ENCODE data around the gene ABL1.

ABL1 gene

DNA sequence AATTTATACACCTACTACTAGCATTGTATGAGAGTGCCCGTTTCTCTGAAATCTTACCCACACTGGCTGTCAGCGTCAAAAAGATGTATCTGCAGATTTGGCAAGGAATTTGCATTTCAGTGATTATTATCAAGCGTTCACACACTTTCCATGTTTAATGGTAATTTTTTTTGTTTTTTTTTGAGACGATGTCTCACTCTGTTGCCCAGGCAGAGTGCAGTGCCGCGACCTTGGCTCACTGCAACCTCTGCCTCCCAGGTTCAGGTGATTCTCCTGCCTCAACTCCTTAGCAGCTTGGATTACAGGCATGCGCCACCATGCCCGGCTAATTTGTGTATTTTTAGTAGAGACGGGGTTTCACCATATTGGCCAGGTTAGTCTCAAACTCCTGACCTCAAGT lies 14.3 kb downstream of the ABL1 start:
- Histone ChIP-seq H3K36me3 (ENCODE audit: control insufficient read depth, insufficient read depth, low read length) (no peaks in the 10 kb centered on the region), H3K4me1 (ENCODE audit: control insufficient read depth, insufficient read depth, low read length) (peaks cover 12% of the 10 kb centered on the region), H3K27ac (ENCODE audit: low read length) (no peak overlapping the region), H3K9me3 (ENCODE audit: control insufficient read depth, insufficient read depth, low read length) (no peaks in the 10 kb centered on the region), H3K4me3 (ENCODE audit: low read length) (no peak overlapping the region), H3K27me3 (ENCODE audit: control insufficient read depth, insufficient read depth, low read length) (no peaks in the 10 kb centered on the region)
- no CpG with 5 or more reads among the region's 9 CpGs for WGBS (ENCODE audit: insufficient coverage, insufficient read length)
- DNase-seq (ENCODE audit: low read depth, low spot score) = no peak

DNA sequence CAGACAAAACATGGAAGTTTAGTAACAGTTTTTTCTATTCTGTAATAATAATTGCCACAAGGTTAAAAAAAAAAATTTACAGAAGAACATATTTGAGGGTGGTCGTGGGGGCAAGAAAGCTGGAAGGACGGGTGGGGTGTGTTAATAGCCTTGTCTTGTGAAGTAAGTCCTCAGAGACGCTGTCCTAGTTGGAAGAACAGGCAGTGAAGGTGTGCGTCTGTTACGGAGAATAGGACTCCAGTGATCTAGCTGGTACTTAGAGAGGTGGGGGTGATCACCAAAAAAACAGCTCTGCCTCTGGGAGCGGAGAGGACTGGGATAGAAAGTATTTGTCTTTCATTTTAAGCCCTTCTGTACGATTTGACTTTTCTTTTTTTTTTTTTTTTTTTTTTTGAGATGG lies 17.7 kb downstream of the ABL1 start:
- no peaks in the 10 kb centered on the region for H3K9me3 ChIP-seq (ENCODE audit: control insufficient read depth, insufficient read depth, low read length)
- no peaks in the 10 kb centered on the region for H3K27me3 ChIP-seq (ENCODE audit: control insufficient read depth, insufficient read depth, low read length)
- no peak overlapping the region for H3K4me3 ChIP-seq (ENCODE audit: low read length)
- no peak for DNase-seq (ENCODE audit: low read depth, low spot score)
- H3K36me3 ChIP-seq (ENCODE audit: control insufficient read depth, insufficient read depth, low read length) = peaks cover 10% of the 10 kb centered on the region; the same call in 1 of the 2 replicates
- H3K27ac ChIP-seq (ENCODE audit: low read length) = no peak overlapping the region
- WGBS (ENCODE audit: insufficient coverage, insufficient read length) = no CpG with 5 or more reads among the region's 7 CpGs
- H3K4me1 ChIP-seq (ENCODE audit: control insufficient read depth, insufficient read depth, low read length) = peaks cover 2% of the 10 kb centered on the region; the same call in 1 of the 2 replicates

DNA sequence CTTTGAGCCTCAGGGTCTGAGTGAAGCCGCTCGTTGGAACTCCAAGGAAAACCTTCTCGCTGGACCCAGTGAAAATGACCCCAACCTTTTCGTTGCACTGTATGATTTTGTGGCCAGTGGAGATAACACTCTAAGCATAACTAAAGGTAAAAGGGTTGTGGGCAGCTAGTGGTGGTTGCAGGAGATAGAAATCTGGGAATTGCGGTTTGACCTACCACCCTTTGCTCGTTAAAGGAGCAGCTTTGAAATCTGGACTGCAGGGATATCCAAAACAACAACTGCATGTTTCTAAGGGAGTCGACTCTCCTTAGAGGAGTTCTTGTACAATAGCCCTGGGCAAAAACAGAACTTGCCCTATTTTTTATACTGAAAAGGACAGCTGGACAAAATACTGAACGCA lies 19.0 kb downstream of the ABL1 start:
- DNase-seq (ENCODE audit: low read depth, low spot score) = no peak
- H3K4me1 ChIP-seq (ENCODE audit: control insufficient read depth, insufficient read depth, low read length) = no peaks in the 10 kb centered on the region
- H3K9me3 ChIP-seq (ENCODE audit: control insufficient read depth, insufficient read depth, low read length) = no peaks in the 10 kb centered on the region
- peaks cover 10% of the 10 kb centered on the region; the same call in 1 of the 2 replicates for H3K36me3 ChIP-seq (ENCODE audit: control insufficient read depth, insufficient read depth, low read length)
- H3K27ac ChIP-seq (ENCODE audit: low read length) = no peak overlapping the region
- no peak overlapping the region for H3K4me3 ChIP-seq (ENCODE audit: low read length)
- no peaks in the 10 kb centered on the region for H3K27me3 ChIP-seq (ENCODE audit: control insufficient read depth, insufficient read depth, low read length)
- WGBS (ENCODE audit: insufficient coverage, insufficient read length) = no CpG with 5 or more reads among the region's 8 CpGs

DNA sequence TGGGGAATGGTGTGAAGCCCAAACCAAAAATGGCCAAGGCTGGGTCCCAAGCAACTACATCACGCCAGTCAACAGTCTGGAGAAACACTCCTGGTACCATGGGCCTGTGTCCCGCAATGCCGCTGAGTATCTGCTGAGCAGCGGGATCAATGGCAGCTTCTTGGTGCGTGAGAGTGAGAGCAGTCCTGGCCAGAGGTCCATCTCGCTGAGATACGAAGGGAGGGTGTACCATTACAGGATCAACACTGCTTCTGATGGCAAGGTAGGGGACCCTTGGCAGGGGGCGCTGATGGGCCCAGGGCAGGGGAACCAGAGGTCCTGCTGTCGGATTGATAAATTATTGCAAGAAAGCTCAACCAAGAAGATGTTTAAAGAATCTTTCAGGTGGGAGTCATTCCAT lies 19.8 kb downstream of the ABL1 start:
- no peaks in the 10 kb centered on the region for H3K4me1 ChIP-seq (ENCODE audit: control insufficient read depth, insufficient read depth, low read length)
- no peak overlapping the region for H3K27ac ChIP-seq (ENCODE audit: low read length)
- H3K9me3 ChIP-seq (ENCODE audit: control insufficient read depth, insufficient read depth, low read length) = no peaks in the 10 kb centered on the region

DNA sequence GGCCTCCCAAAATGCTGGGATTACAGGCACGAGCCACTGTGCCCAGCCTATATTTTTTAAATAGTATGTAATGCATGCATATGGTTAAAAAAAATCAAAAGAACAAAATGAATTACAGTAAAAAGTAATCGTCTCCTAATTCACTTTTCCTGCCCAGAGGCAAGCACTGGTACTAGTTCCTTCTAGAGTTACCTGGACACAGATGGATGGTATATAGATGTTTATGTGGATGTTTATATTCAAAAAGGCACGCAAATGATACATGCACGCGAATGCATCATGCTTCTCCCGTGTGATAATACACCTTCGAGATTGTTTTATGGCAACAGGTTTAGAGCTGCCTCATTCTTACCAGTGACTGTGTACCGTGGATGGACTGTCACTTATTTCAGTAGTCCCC lies 21.4 kb downstream of the ABL1 start:
- no peaks in the 10 kb centered on the region for H3K9me3 ChIP-seq (ENCODE audit: control insufficient read depth, insufficient read depth, low read length)
- peaks cover 10% of the 10 kb centered on the region; the same call in 1 of the 2 replicates for H3K36me3 ChIP-seq (ENCODE audit: control insufficient read depth, insufficient read depth, low read length)
- H3K27ac ChIP-seq (ENCODE audit: low read length) = no peak overlapping the region
- H3K4me3 ChIP-seq (ENCODE audit: low read length) = no peak overlapping the region
- no peaks in the 10 kb centered on the region for H3K4me1 ChIP-seq (ENCODE audit: control insufficient read depth, insufficient read depth, low read length)
- DNase-seq (ENCODE audit: low read depth, low spot score) = no peak
- no peaks in the 10 kb centered on the region for H3K27me3 ChIP-seq (ENCODE audit: control insufficient read depth, insufficient read depth, low read length)
- WGBS (ENCODE audit: insufficient coverage, insufficient read length) = no CpG with 5 or more reads among the region's 8 CpGs

More for the DNA sequence above, 19.8 kb downstream of the ABL1 start:
- Histone ChIP-seq H3K27me3 (ENCODE audit: control insufficient read depth, insufficient read depth, low read length) (no peaks in the 10 kb centered on the region), H3K4me3 (ENCODE audit: low read length) (no peak overlapping the region), H3K36me3 (ENCODE audit: control insufficient read depth, insufficient read depth, low read length) (peaks cover 10% of the 10 kb centered on the region; the same call in 1 of the 2 replicates)
- DNase-seq (ENCODE audit: low read depth, low spot score) = no peak
- WGBS (ENCODE audit: insufficient coverage, insufficient read length) = no CpG with 5 or more reads among the region's 9 CpGs

DNA sequence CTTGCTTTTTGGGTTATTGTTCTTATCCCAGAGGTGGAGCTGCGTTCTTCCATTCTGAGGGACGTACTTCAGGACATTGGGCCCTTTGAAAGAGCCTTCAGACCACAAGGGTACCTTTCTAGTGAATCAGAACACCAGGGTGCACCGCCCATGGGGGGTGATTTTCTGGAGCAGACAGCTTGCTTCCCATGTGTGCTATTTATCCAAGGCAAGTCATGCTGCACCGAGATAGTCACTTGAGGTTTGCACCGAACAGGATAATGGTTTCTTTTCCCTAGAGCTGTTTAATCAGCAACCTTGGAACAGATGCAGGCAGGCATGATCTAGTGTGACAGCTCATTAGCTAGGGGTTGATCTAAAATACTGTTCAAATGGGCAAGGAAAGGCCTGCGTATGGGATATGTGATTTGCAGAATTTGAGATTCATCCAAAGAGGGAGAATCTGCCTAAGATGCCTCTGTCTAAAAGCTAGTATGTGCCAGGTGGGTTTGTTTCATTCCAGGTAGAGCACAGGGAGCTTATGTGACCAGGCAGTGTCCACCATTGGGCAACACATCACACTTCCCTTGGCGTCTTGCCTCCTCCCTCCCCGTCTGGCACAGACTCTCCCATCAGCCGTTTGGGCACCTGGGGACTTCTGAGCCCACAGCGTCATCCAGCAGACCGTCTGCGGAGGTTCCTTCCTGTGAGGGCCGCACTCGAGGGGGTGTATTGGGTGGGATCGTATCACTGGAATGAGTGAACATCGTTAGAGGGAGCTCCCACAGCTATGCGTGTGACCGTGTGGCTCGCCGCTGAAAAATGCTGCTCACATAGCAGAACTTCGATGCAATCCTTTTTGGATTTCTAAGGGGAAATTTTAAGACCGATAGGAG lies 23.0 kb downstream of the ABL1 start:
- H3K27me3 ChIP-seq (ENCODE audit: control insufficient read depth, insufficient read depth, low read length) = no peaks in the 10 kb centered on the region
- H3K4me3 ChIP-seq (ENCODE audit: low read length) = no peak overlapping the region
- peaks cover 15% of the 10 kb centered on the region; the same call in 1 of the 2 replicates for H3K36me3 ChIP-seq (ENCODE audit: control insufficient read depth, insufficient read depth, low read length)
- no peak for DNase-seq (ENCODE audit: low read depth, low spot score)
- H3K27ac ChIP-seq (ENCODE audit: low read length) = no peak overlapping the region
- H3K4me1 ChIP-seq (ENCODE audit: control insufficient read depth, insufficient read depth, low read length) = no peaks in the 10 kb centered on the region
- no CpG with 5 or more reads among the region's 22 CpGs for WGBS (ENCODE audit: insufficient coverage, insufficient read length)
- H3K9me3 ChIP-seq (ENCODE audit: control insufficient read depth, insufficient read depth, low read length) = no peaks in the 10 kb centered on the region

DNA sequence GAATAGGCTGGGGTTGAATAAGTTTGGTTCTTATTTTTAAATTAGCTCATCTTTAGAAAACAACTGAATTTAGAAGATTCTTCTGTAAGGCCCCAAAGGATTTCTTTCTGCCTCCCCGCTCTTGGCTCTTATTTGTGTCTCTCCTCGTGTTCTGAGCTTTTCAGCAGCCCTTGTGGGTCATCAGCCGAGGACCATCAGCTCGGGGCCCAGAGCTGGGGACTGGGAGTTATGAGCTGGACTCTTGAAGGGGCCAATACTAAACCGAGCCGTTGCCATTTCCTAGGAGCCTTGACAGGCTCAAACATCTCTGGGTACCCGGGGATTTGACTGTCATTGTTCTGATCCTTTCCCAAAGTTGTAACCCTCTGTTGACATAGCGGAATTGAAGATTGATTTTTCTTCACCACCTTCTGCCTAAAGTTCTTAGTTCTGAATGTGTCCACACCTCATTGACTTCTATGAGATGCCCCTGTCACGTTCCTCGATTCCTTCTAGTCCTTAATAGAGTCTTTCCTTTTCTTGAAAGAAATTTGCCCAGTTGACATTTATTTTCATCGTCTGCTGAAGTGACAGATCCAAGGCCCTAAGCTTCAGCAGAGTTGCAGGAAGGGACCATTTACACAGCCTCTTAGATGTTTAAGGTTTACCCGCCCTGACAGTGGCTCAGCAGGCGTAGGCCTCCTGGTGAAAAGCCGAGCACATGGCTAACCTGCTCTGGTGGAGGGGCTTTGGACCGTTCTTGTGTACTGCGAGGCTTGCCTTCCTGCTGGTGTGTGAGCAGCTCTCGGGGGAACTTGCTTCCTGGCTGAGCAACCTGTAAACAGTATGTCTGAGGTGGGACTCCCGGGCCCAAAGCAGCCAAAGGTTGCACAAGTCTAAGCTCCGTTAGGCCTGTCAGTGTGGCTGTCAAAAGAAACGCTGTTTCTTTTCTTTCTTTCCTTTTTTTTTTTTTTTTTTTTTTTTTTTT lies 24.0 kb downstream of the ABL1 start:
- peaks cover 15% of the 10 kb centered on the region; the same call in 1 of the 2 replicates for H3K36me3 ChIP-seq (ENCODE audit: control insufficient read depth, insufficient read depth, low read length)
- H3K4me3 ChIP-seq (ENCODE audit: low read length) = no peak overlapping the region
- DNase-seq (ENCODE audit: low read depth, low spot score) = no peak
- no peaks in the 10 kb centered on the region for H3K4me1 ChIP-seq (ENCODE audit: control insufficient read depth, insufficient read depth, low read length)
- no peak overlapping the region for H3K27ac ChIP-seq (ENCODE audit: low read length)
- WGBS (ENCODE audit: insufficient coverage, insufficient read length) = no CpG with 5 or more reads among the region's 20 CpGs
- H3K27me3 ChIP-seq (ENCODE audit: control insufficient read depth, insufficient read depth, low read length) = no peaks in the 10 kb centered on the region
- H3K9me3 ChIP-seq (ENCODE audit: control insufficient read depth, insufficient read depth, low read length) = no peaks in the 10 kb centered on the region

DNA sequence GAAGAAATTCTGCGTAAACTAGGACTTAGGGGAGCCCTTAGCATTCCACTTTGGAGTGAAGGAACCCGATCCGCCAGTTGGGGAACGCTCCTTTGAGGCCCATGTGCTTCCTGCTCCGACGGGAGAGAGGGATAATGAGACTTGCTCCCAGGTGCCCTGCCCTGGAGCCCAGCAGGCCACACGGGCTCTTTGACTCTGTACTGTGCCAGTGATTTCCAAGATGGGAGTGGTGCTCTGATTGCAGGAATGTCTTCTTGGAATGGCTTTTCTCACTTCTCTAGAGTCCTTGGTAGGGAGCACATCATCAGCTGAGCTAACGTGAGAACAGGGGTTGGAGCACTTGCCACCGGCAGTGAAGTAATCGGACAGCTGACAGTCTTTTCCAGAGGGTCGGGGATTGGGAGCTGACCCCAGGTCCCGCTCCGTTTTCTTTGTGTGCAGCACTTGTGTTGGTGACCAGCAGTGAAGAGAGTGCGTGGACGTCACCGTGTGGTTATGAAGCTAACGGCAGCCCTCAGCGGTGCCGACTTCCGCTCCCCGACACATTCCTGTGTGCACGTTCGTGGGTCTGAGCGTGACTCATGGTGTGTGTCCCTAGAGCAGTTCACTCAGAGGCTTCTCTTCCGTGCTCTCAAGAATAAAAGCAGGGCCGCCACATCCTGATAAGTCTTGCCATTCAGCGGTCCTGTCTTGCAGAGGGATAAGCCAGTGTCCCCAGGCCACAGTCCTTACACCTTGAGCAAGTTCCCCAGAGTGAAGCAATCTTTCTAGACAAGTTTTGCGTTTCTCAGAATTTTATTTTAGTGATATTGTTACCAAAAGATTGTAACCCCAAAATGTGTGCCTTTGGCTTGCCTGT lies 25.6 kb downstream of the ABL1 start:
- peaks cover 12% of the 10 kb centered on the region; the same call in 1 of the 2 replicates for H3K36me3 ChIP-seq (ENCODE audit: control insufficient read depth, insufficient read depth, low read length)

DNA sequence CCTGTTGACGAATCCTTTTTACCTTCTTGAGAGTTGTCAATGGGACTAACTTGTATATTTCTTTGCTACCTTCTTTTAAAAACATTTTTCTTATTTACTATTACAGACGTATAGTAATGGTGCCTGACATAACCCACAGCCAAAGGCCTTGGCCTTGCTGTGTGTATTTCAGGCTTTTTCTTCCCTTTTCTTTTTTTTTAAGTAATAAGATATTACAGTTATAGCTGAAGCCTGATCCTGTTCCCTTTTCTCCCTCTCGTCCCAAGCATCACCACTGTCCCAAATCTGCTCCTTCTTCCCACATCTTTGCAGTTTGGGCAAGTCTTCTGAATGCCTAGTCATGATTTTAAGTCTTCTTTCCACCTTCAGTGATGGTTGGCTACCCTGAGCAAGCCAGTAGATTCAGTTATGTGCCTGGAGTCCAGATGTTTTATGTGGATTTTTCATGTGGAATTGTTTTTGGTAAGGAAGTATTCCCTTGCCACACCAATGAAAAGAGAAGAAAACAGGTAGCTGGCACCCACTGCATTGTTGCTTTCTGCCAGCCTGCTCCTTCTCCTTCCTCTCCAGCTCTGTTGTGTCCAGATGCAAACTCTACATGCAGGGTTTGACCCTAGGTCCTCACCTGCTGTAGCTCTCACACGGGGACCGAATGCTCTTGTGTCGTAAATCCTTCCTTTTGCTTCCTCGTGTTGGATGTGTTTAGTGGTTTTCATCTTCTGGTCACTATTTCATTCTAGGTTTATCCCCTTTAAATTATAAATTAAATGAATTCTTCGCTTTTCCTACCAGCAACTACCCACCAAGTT lies 26.5 kb downstream of the ABL1 start:
- Histone ChIP-seq H3K36me3 (ENCODE audit: control insufficient read depth, insufficient read depth, low read length) (peaks cover 9% of the 10 kb centered on the region; the same call in 1 of the 2 replicates), H3K27me3 (ENCODE audit: control insufficient read depth, insufficient read depth, low read length) (no peaks in the 10 kb centered on the region), H3K4me1 (ENCODE audit: control insufficient read depth, insufficient read depth, low read length) (no peaks in the 10 kb centered on the region), H3K4me3 (ENCODE audit: low read length) (no peak overlapping the region), H3K27ac (ENCODE audit: low read length) (no peak overlapping the region), H3K9me3 (ENCODE audit: control insufficient read depth, insufficient read depth, low read length) (no peaks in the 10 kb centered on the region)
- no peak for DNase-seq (ENCODE audit: low read depth, low spot score)
- WGBS (ENCODE audit: insufficient coverage, insufficient read length) = no CpG with 5 or more reads among the region's 8 CpGs

More for the DNA sequence above, 25.6 kb downstream of the ABL1 start:
- Histone ChIP-seq H3K27ac (ENCODE audit: low read length) (no peak overlapping the region), H3K9me3 (ENCODE audit: control insufficient read depth, insufficient read depth, low read length) (no peaks in the 10 kb centered on the region), H3K4me1 (ENCODE audit: control insufficient read depth, insufficient read depth, low read length) (no peaks in the 10 kb centered on the region), H3K27me3 (ENCODE audit: control insufficient read depth, insufficient read depth, low read length) (no peaks in the 10 kb centered on the region), H3K4me3 (ENCODE audit: low read length) (no peak overlapping the region)
- no CpG with 5 or more reads among the region's 28 CpGs for WGBS (ENCODE audit: insufficient coverage, insufficient read length)
- no peak for DNase-seq (ENCODE audit: low read depth, low spot score)

All from iPS DF 6.9 (cell line).